ENCODE results near the gene AGAP4.
"Not testable (repeated sequence)": the region's sequence is repeated elsewhere in the genome, so short reads cannot be mapped to it uniquely, and the experiment has no call there.

Gene AGAP4

DNA sequence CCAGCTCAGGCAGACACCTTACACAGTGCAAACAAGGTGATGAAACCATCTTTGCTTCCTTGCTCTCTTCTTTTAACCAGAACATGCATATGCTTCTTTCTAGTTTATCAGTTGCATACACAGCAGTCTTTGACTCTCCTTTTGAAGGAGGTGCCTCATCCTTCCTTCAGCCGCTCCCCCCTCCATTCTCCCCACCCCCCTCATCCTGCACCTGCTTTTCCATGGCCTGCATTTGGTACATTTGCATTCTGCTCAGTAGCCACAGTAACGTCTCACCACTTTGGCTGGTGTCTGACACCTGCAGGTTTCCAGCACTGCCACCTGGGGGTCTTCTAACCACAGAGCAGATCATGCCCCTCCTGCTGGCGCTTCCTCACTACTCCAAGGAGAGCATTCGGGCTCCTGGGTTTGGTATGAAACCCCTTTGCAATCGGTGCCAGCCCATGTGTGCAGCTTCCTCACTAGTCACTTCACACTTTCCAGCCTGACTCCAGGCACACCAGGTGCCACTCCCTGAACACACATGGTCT, 60.0 kb downstream of the AGAP4 start:
- H3K9me2 ChIP-seq (replicated peaks; ENCODE audit: insufficient read depth, low read length); H3K27me3 ChIP-seq (replicated peaks; ENCODE audit: insufficient read depth, low read length); H3K9ac ChIP-seq (ENCODE audit: low read length); H3K4me3 ChIP-seq (ENCODE audit: low read length); H3F3A ChIP-seq (ENCODE audit: insufficient read depth, low read length); H4K20me1 ChIP-seq (ENCODE audit: insufficient read depth, low read length); H3K9me3 ChIP-seq (replicated peaks; ENCODE audit: insufficient read depth, low read length); H2AFZ ChIP-seq (ENCODE audit: low read length); DNase-seq; H3K4me1 ChIP-seq (ENCODE audit: low read length); H3K4me2 ChIP-seq (ENCODE audit: low read depth, low read length); H3K36me3 ChIP-seq (replicated peaks; ENCODE audit: insufficient read depth, low read length); H3K27ac ChIP-seq (ENCODE audit: low read length); H3K79me2 ChIP-seq (ENCODE audit: low read length): not testable (repeated sequence)

DNA sequence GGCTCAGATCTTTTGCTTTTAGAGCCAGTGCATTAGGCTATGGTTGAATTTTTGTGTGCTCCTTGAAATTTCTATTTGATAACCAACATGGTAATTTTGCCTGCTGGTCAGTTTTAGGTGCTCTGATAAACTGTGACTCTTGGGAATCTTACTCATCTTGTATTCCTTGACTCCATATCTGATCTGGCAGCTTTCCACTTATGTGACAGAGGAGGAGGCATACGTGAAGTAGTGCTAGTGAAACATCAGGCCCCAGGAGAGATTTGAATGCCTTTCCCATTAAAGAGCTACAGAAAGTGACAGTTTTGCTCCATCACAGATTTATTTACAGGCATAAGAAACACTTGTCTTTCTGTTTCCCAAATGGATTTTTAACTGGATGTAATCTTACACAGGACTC, 61.1 kb downstream of the AGAP4 start:
- H4K20me1 ChIP-seq (ENCODE audit: insufficient read depth, low read length); H2AFZ ChIP-seq (ENCODE audit: low read length); H3K4me3 ChIP-seq (ENCODE audit: low read length); H3K9me3 ChIP-seq (replicated peaks; ENCODE audit: insufficient read depth, low read length); H3K79me2 ChIP-seq (ENCODE audit: low read length); H3K4me2 ChIP-seq (ENCODE audit: low read depth, low read length); H3K9me2 ChIP-seq (replicated peaks; ENCODE audit: insufficient read depth, low read length); H3K4me1 ChIP-seq (ENCODE audit: low read length); H3K27ac ChIP-seq (ENCODE audit: low read length); DNase-seq; H3F3A ChIP-seq (ENCODE audit: insufficient read depth, low read length); H3K27me3 ChIP-seq (replicated peaks; ENCODE audit: insufficient read depth, low read length); H3K9ac ChIP-seq (ENCODE audit: low read length); H3K36me3 ChIP-seq (replicated peaks; ENCODE audit: insufficient read depth, low read length): not testable (repeated sequence)
